Measurements from ENCODE around the gene SPATA1. TPM values are rescaled to one million over a fixed set of nuclear protein-coding genes. Genes with fewer than 3 reads are reported as not detected.

Gene SPATA1
- total RNA-seq, 1 donor from 2014 or later = 1.3 TPM

DNA sequence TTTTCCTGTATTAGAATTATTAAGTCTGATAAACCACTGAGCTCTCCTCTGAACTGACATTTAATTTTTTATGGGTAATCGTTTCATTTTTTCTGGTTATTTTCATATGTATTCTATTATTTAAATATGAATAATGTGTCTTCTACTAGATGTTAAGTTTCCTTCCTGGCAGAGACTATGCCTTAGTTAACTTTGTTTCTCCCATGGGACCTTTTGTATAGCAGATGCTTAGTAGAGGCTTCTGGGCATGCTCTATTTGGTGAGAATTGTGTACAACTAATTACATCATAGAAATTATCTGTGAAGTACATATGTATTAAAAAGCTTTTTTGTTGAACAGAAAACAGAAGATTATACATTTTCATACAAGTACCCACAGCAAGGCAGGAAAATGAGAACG is 44.6 kb downstream of the SPATA1 start:
- Mint-ChIP-seq H3K4me3 (ENCODE audit: unreplicated experiment) (no peak overlapping the region), H3K27ac (ENCODE audit: unreplicated experiment) (no peak overlapping the region), H3K27me3 (ENCODE audit: unreplicated experiment) (no peaks in the 10 kb centered on the region), H3K4me1 (ENCODE audit: low read depth, unreplicated experiment) (peaks cover 3% of the 10 kb centered on the region), H3K36me3 (ENCODE audit: unreplicated experiment) (no peaks in the 10 kb centered on the region), H3K9me3 (ENCODE audit: unreplicated experiment) (no peaks in the 10 kb centered on the region)
- no peak for DNase-seq
- TF ChIP-seq, protein P1, sequence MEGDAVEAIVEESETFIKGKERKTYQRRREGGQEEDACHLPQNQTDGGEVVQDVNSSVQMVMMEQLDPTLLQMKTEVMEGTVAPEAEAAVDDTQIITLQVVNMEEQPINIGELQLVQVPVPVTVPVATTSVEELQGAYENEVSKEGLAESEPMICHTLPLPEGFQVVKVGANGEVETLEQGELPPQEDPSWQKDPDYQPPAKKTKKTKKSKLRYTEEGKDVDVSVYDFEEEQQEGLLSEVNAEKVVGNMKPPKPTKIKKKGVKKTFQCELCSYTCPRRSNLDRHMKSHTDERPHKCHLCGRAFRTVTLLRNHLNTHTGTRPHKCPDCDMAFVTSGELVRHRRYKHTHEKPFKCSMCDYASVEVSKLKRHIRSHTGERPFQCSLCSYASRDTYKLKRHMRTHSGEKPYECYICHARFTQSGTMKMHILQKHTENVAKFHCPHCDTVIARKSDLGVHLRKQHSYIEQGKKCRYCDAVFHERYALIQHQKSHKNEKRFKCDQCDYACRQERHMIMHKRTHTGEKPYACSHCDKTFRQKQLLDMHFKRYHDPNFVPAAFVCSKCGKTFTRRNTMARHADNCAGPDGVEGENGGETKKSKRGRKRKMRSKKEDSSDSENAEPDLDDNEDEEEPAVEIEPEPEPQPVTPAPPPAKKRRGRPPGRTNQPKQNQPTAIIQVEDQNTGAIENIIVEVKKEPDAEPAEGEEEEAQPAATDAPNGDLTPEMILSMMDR (IDR thresholded peaks at IDR 0.05; ENCODE audit: partially characterized antibody, unreplicated experiment) = no peak

DNA sequence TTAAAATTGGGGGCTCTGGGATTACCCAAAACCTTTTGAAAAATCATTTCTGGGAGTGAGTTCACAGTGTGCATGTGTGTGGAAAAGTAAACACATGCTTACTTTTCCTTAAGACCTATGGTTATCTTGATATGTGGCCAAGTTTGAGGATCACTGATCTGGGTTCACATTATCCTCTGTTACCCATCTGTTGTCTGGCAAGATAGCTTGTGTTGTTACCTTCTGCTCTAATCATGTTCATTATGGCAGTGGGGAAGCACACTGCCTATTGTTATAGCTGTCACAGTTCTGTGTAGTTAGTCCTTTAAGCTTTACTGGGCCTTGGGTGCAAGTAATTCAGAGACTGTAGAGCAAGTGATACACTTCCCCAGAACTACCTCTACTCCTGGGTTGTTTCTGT is 63.0 kb downstream of the SPATA1 start:
- TF ChIP-seq, protein P1 (IDR thresholded peaks at IDR 0.05; ENCODE audit: partially characterized antibody, unreplicated experiment) = no peak
- peaks cover 7% of the 10 kb centered on the region for H3K9me3 Mint-ChIP-seq (ENCODE audit: unreplicated experiment)
- no peaks in the 10 kb centered on the region for H3K36me3 Mint-ChIP-seq (ENCODE audit: unreplicated experiment)
- no peak overlapping the region for H3K4me3 Mint-ChIP-seq (ENCODE audit: unreplicated experiment)
- H3K4me1 Mint-ChIP-seq (ENCODE audit: low read depth, unreplicated experiment) = peaks cover 8% of the 10 kb centered on the region
- no peak overlapping the region for H3K27ac Mint-ChIP-seq (ENCODE audit: unreplicated experiment)
- no peak for DNase-seq
- peaks cover 5% of the 10 kb centered on the region for H3K27me3 Mint-ChIP-seq (ENCODE audit: unreplicated experiment)

DNA sequence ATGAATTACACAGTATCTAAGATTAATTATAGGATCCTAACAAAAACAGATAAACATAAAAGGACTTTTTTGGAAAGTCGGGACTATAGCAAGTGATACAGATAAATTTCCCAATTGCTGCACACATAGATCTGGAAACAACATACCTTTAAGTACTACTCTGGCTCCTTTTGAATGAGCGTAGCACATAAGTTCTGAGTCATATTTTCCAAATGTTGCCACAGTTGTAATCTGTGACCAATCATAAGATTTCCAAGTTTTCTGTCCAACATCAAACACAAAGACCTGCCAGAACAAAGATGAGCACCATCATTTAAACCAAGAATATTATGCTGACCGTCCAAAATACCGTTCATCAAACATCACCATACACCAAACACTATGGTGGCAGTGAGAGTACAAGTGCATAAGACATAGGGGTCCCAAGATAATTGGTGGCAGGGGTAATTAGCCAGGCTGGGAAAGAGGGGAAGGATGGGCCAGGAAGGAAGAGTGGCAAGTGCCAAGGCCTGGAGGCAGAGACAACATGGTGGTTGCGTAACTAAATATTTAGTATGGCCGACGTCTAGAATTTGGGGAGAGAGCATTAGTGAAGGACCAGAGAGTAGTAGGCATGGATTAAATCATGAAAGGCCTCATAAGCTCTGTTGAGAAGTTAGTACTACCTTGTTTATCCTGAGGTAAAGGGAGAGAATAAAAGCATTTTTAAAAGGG is 64.4 kb downstream of the SPATA1 start:
- H3K36me3 Mint-ChIP-seq (ENCODE audit: unreplicated experiment) = no peaks in the 10 kb centered on the region

DNA sequence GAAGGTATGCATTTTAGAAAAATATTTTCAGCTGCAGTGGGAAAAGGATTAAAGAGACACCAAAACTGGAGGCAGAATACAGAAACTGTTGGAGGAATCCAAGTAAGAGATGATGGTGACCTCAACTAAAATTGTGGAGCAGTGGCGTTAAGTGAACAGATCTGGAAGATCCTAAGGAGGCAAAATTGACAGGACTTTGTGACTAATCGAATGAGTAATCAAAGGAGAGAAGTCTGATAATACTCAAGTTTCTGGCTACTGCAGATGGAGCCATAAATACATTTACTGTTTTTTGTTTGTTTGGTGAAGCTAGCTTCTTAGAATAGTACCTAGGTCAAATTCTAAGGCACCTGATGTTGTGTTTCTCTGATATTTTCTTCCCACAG is 65.0 kb downstream of the SPATA1 start:
- no peak for DNase-seq
- peaks cover 11% of the 10 kb centered on the region for H3K4me1 Mint-ChIP-seq (ENCODE audit: low read depth, unreplicated experiment)

More for the DNA sequence above, 64.4 kb downstream of the SPATA1 start:
- Mint-ChIP-seq H3K9me3 (ENCODE audit: unreplicated experiment) (peaks cover 12% of the 10 kb centered on the region), H3K4me3 (ENCODE audit: unreplicated experiment) (no peak overlapping the region), H3K4me1 (ENCODE audit: low read depth, unreplicated experiment) (peaks cover 11% of the 10 kb centered on the region), H3K27ac (ENCODE audit: unreplicated experiment) (no peak overlapping the region), H3K27me3 (ENCODE audit: unreplicated experiment) (peaks cover 5% of the 10 kb centered on the region)
- DNase-seq = no peak
- TF ChIP-seq, protein P1 (IDR thresholded peaks at IDR 0.05; ENCODE audit: partially characterized antibody, unreplicated experiment) = no peak

DNA sequence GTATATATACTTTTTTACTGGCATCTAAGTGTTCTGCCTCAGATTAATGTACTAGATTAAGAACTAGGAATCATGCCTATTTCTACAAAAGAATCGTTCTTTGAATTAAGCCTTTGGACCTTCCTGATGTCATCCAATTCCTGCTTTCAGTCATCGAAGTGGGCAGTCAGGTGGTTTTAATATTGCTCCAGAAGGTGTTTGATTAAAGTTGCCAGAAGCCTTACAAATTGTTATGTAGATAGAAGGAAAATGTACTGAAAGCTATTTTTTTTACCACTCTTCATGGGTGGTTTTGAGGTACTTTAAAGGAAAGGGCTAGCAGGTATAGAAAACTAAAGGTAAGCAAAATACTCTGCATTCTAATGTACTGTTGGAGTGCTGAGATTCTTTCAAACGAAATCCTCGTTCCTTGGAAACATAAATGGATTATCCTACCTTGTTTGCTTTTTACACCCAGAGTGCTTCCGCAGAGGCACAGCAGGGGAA is 67.3 kb downstream of the SPATA1 start:
- DNase-seq = no peak
- H3K36me3 Mint-ChIP-seq (ENCODE audit: unreplicated experiment) = no peaks in the 10 kb centered on the region
- peaks cover 13% of the 10 kb centered on the region for H3K9me3 Mint-ChIP-seq (ENCODE audit: unreplicated experiment)
- H3K4me3 Mint-ChIP-seq (ENCODE audit: unreplicated experiment) = peak overlapping the region; percentile 95
- H3K27me3 Mint-ChIP-seq (ENCODE audit: unreplicated experiment) = peaks cover 4% of the 10 kb centered on the region
- H3K4me1 Mint-ChIP-seq (ENCODE audit: low read depth, unreplicated experiment) = peaks cover 11% of the 10 kb centered on the region
- peak overlapping the region; percentile 78 for H3K27ac Mint-ChIP-seq (ENCODE audit: unreplicated experiment)
- TF ChIP-seq, protein P1 (IDR thresholded peaks at IDR 0.05; ENCODE audit: partially characterized antibody, unreplicated experiment) = no peak

More for the DNA sequence above, 65.0 kb downstream of the SPATA1 start:
- Mint-ChIP-seq H3K27ac (ENCODE audit: unreplicated experiment) (no peak overlapping the region), H3K27me3 (ENCODE audit: unreplicated experiment) (peaks cover 5% of the 10 kb centered on the region), H3K9me3 (ENCODE audit: unreplicated experiment) (peaks cover 12% of the 10 kb centered on the region), H3K4me3 (ENCODE audit: unreplicated experiment) (no peak overlapping the region), H3K36me3 (ENCODE audit: unreplicated experiment) (no peaks in the 10 kb centered on the region)
- TF ChIP-seq, protein P1 (IDR thresholded peaks at IDR 0.05; ENCODE audit: partially characterized antibody, unreplicated experiment) = no peak

Data from glutamatergic neuron (in vitro differentiated cells).